ENCODE measurements around the gene ARHGAP15. TPM values are rescaled to one million over a fixed set of nuclear protein-coding genes. Genes with fewer than 3 reads are reported as not detected.
A peak's percentile ranks its signal among the peaks of the same experiment; 100 is the strongest.

ARHGAP15 gene
- total and polyA plus RNA-seq, 5 experiments from 2014 or later = 130 to 299 (median 217) TPM

DNA sequence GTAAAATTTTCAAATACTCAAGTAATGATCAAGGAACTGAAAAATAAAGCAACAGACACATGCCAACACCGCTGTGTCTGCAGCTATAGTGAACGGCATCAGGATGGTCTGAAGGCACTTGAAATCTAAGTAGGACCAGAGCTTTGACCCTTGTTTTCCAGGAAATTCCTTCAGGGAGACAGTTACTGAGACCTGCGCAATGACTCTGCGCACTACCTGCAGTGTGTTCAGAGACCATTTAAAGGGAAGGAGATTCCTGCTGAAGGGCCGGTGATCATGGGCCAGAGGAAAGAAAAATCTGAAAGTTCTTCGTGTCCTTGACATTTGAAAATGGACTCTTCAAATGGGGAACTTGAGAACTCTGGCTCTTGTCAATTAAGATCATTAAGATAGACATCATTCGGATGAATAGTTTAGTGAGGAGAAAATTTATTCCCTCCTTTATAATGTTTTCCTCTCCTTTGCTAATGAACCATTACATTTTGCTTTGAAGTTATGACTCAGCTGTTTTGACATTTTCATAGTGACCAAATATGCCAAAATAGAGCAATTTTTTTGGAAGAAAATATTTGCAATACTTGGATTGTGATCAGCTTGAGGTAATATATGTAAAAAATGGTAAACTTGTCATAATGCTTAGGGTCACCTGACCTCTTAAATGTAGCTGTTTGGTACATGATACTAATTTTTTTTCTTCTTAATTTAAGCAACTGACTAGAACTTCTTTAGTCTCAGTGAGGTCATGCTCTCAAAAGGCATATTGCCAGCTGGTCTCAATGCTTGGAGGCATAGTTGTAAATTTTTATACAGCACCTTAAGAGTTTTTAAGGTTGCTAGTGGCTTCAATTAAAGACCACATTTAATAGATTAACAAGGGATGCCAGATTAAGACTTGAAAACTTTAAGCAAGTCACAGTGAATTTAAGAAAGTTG, 329.3 kb downstream of the ARHGAP15 start:
- POLR2A ChIA-PET = interaction anchor here (1.2 kb wide), 1 partner anchor 14 kb away, joined by 3 read pairs; no protein-coding TSS in a partner anchor
- H3K36me3 Mint-ChIP-seq = peaks cover 8 to 36% (median 34%) of the 10 kb centered on the region in 3 donors
- no peaks in the 10 kb centered on the region for H3K27me3 Mint-ChIP-seq
- peaks cover 7 to 20% (median 12%) of the 10 kb centered on the region in 4 donors for H3K4me1 Mint-ChIP-seq
- H3K9me3 Mint-ChIP-seq = no peaks in the 10 kb centered on the region
- DNase-seq (no peak), ATAC-seq (no peak)
- H3K27ac Mint-ChIP-seq = peak overlapping the region in 1 of 10 donors; percentile 43
- no peak overlapping the region for H3K4me3 Mint-ChIP-seq

DNA sequence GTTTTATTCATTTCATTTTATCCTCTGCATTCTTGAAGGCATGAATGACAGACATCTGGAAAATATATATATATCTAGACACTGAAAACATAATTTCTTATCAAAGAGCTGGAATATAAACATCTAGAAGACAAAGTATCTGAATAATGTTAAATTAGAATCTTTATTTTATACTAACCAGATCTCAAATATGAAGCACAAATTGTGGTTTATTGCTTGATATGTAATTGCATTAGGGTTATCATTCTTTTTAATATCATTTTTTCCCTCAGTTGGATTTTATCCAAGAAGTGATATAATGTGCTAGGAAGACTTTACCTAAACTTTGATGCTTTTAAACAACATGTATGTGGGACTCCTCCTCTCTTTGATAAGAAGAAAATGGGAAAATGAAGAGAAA, 331.2 kb downstream of the ARHGAP15 start:
- DNase-seq = no peak
- POLR2A ChIA-PET = interaction anchor here (0.7 kb wide), 1 partner anchor 92 kb away, joined by 5 read pairs; no protein-coding TSS in a partner anchor
- no peaks in the 10 kb centered on the region for H3K9me3 Mint-ChIP-seq
- H3K27me3 Mint-ChIP-seq = no peaks in the 10 kb centered on the region
- H3K4me3 Mint-ChIP-seq = no peak overlapping the region
- peak overlapping the region in 1 of 10 donors; percentile 26 for H3K27ac Mint-ChIP-seq
- H3K4me1 Mint-ChIP-seq = peaks cover 0 to 7% (median 3%) of the 10 kb centered on the region in 4 donors
- H3K36me3 Mint-ChIP-seq = peaks cover 8 to 29% (median 26%) of the 10 kb centered on the region in 3 donors
- ATAC-seq = no peak

DNA sequence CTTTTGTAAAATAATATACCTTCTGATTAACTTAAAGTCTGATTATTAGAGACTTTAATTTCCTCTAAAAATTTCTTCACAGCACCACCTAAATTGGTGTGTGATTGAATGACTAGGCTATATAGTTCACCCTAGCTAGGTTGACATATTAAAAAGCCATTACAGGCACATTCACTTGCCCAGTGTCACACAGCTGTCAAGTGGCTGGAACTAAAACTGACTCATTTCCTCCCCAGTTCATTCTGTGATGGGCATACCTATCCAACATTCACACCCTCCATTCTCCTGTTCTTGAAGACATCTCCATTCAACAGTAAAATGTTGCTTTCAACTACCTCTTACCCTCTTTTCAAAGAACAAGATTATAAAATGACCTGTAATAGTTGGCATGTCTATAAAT, 334.5 kb downstream of the ARHGAP15 start:
- Mint-ChIP-seq H3K9me3 (no peaks in the 10 kb centered on the region), H3K36me3 (peaks cover 5 to 37% (median 20%) of the 10 kb centered on the region in 3 donors), H3K27me3 (no peaks in the 10 kb centered on the region), H3K4me1 (peaks cover 5 to 12% (median 9%) of the 10 kb centered on the region in 4 donors), H3K27ac (no peak overlapping the region), H3K4me3 (no peak overlapping the region)
- ATAC-seq = no peak
- no peak for DNase-seq
- POLR2A ChIA-PET = no interaction called here

DNA sequence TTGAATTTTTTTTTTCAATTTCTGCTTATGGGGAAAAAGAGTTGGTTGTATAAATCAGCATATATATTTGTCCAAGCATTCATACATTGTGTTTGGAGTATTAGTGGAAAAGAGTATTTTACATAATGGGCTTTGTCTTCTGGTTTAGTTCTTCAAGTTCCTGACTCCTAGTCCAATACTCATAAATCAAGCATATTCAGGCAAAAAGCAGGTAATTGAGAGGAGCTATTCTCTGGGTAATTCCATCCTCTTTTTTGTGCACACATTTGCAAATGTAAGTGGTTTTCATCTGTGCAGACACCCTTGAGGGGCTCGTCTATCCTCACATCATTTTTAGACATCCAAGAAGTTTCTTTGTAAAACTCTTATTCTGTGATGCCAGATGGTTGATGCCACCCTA, 337.2 kb downstream of the ARHGAP15 start:
- no peak overlapping the region for H3K4me3 Mint-ChIP-seq
- H3K27me3 Mint-ChIP-seq = no peaks in the 10 kb centered on the region
- ATAC-seq (no peak), DNase-seq (no peak)
- peaks cover 7 to 37% (median 19%) of the 10 kb centered on the region in 3 donors for H3K36me3 Mint-ChIP-seq
- peaks cover 5 to 16% (median 10%) of the 10 kb centered on the region in 4 donors for H3K4me1 Mint-ChIP-seq
- POLR2A ChIA-PET = no interaction called here
- no peaks in the 10 kb centered on the region for H3K9me3 Mint-ChIP-seq
- no peak overlapping the region for H3K27ac Mint-ChIP-seq

DNA sequence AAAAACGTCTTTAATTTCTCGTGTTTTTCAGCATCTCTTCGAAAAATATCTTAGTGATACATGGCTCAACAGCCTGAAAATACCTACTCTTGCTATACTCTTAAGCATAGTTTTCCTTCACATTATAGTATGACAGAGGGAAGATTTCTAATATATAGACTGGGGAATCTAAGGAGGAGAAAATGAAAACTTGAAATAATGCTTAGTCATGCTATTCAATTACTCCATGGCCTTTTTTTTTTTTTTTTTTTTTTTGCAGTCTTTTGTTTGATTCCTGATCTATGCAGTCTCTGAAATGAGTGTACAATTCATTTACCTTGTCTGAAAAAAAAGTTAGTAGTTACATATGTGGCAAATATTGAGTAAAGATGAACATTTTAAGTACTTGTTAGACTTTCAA, 337.8 kb downstream of the ARHGAP15 start:
- Mint-ChIP-seq H3K27me3 (no peaks in the 10 kb centered on the region), H3K27ac (no peak overlapping the region), H3K9me3 (no peaks in the 10 kb centered on the region), H3K4me1 (peaks cover 5 to 22% (median 10%) of the 10 kb centered on the region in 4 donors), H3K4me3 (no peak overlapping the region), H3K36me3 (peaks cover 13 to 40% (median 19%) of the 10 kb centered on the region in 3 donors)
- POLR2A ChIA-PET = no interaction called here
- no peak for ATAC-seq
- no peak for DNase-seq

DNA sequence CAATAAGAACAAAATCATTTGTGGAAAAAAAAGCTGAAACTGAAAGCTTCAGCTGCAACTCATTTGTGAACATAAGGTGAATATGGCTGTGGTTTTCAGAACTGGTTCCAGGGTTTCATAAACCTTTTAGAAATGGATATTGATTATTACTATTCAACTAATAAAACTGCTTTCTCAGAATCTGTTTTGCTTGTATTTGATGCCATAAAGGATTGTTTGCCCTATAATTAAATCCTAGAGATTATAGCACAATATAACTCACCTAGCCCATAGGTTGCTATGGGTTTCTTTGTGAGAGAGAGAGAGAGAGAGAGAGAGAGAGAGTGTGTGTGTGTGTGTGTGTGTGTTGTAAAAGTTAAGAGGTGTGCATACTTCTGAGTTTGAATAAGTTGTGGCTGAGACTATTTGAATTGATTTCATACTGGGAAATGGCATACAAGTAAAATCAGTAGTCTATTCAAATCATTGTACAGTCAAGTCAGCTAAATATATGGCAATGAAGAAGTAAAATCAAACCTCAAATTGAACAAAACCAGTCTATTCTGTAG, 339.2 kb downstream of the ARHGAP15 start:
- Mint-ChIP-seq H3K9me3 (no peaks in the 10 kb centered on the region), H3K27ac (peak overlapping the region in 4 of 10 donors; percentile 7 to 37 (median 20)), H3K4me1 (peaks cover 5 to 32% (median 8%) of the 10 kb centered on the region in 4 donors), H3K36me3 (peaks cover 17 to 43% (median 24%) of the 10 kb centered on the region in 3 donors), H3K27me3 (no peaks in the 10 kb centered on the region), H3K4me3 (no peak overlapping the region)
- ATAC-seq (no peak), DNase-seq (no peak)
- POLR2A ChIA-PET = no interaction called here

DNA sequence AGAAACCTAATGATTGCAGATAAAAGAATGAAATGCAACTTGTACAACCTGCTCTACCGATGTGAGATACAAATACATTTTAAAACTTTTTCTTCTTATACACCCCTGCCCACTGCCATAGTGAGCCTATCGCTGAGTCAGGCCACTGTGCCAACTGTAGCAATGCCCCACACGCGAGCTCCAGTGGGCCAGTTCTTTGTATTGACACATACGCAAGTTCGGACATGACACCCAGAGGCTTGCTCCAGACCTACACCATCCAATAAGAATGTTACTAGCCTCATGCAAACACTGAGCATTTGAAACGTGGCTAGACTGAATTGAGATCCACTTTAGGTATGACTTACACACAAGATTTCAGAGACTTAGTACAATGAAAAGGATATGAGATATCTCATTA, 340.1 kb downstream of the ARHGAP15 start:
- H3K27ac Mint-ChIP-seq = no peak overlapping the region
- H3K9me3 Mint-ChIP-seq = no peaks in the 10 kb centered on the region
- H3K27me3 Mint-ChIP-seq = no peaks in the 10 kb centered on the region
- POLR2A ChIA-PET = no interaction called here
- ATAC-seq (no peak), DNase-seq (no peak)
- no peak overlapping the region for H3K4me3 Mint-ChIP-seq
- H3K4me1 Mint-ChIP-seq = peaks cover 5 to 37% (median 9%) of the 10 kb centered on the region in 4 donors
- peaks cover 17 to 47% (median 24%) of the 10 kb centered on the region in 3 donors for H3K36me3 Mint-ChIP-seq

DNA sequence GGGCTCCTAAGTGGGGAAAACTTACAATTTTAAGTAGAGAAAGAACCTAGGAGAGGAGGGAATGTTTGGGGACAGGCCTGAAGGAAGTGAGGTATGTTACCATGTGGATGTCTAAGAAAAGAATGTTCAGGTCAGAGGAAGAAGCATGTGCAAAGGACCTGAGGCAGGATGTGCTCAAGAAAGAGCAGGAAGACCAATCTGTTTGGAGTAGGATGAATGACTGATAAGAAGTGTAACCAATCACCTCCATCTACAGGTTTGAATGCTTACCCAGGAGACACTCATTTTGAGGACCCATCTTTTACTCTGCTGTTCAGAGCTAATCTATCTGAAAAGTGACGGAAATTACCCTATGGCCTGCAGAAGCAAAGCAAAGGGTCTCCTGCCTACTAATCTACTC, 342.3 kb downstream of the ARHGAP15 start:
- ATAC-seq (no peak), DNase-seq (no peak)
- peaks cover 17 to 46% (median 21%) of the 10 kb centered on the region in 3 donors for H3K36me3 Mint-ChIP-seq

DNA sequence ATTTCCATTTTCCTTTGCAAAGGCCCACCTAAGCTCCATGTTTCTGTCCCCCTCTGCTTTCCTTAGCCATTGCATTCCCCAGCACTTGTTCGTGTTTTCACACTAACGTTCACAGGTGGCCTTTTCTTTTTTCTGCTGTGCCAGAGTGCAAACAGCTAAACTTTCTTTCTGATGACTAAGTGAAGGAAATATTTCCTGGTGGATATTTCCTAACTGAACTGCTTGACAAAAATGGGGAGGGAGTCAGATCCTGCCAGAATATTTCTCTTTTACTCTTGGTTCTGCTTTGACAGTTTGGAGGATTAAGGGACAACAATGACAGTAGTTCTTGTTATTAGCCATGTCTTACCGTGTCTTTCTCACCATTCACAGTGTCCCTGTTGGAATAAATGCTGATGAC, 344.0 kb downstream of the ARHGAP15 start:
- H3K4me1 Mint-ChIP-seq = peaks cover 21 to 55% (median 24%) of the 10 kb centered on the region in 4 donors
- H3K4me3 Mint-ChIP-seq = no peak overlapping the region
- POLR2A ChIA-PET = interaction anchor here (1.0 kb wide), 1 partner anchor 14 kb away, joined by 3 read pairs; no protein-coding TSS in a partner anchor
- H3K9me3 Mint-ChIP-seq = no peaks in the 10 kb centered on the region
- H3K36me3 Mint-ChIP-seq = peaks cover 17 to 43% (median 21%) of the 10 kb centered on the region in 3 donors
- H3K27ac Mint-ChIP-seq = peak overlapping the region in 1 of 10 donors; percentile 29
- DNase-seq (no peak), ATAC-seq (no peak)
- no peaks in the 10 kb centered on the region for H3K27me3 Mint-ChIP-seq

More for the DNA sequence above, 342.3 kb downstream of the ARHGAP15 start:
- POLR2A ChIA-PET = no interaction called here
- Mint-ChIP-seq H3K4me3 (peak overlapping the region in 1 of 10 donors; percentile 24), H3K27ac (peak overlapping the region in 3 of 10 donors; percentile 35 to 46 (median 40)), H3K4me1 (peaks cover 10 to 47% (median 13%) of the 10 kb centered on the region in 4 donors), H3K27me3 (no peaks in the 10 kb centered on the region), H3K9me3 (no peaks in the 10 kb centered on the region)

DNA sequence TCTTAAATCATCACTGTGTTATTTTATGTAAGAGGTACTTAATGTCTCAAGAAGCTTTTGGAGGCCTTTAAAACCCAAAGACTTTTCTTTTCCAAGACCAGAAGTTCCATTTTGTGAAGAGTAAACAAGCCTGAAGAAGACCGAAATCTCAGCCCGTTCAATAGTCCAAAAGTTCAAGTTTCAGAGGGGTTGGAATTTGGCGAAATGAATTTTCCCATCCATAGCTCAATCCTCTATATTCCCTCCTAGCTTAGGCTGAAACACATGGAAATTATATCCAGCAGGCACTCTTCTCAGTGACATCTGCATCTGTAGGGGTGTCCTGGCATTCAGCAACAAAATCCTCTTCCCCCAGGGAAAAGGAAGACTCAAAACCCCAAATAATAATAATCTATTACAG, 344.6 kb downstream of the ARHGAP15 start:
- DNase-seq (no peak), ATAC-seq (no peak)
- no peak overlapping the region for H3K4me3 Mint-ChIP-seq
- H3K4me1 Mint-ChIP-seq = peaks cover 20 to 57% (median 23%) of the 10 kb centered on the region in 4 donors
- H3K27ac Mint-ChIP-seq = no peak overlapping the region
- H3K36me3 Mint-ChIP-seq = peaks cover 17 to 39% (median 20%) of the 10 kb centered on the region in 3 donors
- no peaks in the 10 kb centered on the region for H3K27me3 Mint-ChIP-seq
- H3K9me3 Mint-ChIP-seq = no peaks in the 10 kb centered on the region
- POLR2A ChIA-PET = no interaction called here

DNA sequence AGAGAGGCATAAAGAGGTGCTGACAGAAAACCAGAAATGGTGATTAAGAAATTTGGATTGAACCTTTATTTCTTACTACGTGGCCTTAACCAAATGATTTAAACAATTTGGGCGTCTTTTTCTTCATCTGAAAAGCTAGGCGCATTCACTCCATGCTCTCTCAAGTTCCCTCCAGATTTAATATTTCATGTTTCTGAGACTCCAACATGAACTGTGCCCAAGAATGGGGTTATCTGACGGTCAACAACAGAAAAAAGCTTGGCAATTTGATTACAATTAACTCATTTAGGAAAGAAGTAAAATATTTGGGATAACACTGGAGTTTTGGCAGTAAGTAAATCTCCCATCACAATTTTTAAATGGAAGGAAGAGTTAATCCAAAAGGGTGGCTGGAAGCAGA, 345.4 kb downstream of the ARHGAP15 start:
- POLR2A ChIA-PET = no interaction called here
- no peak overlapping the region for H3K4me3 Mint-ChIP-seq
- H3K9me3 Mint-ChIP-seq = no peaks in the 10 kb centered on the region
- peaks cover 17 to 32% (median 21%) of the 10 kb centered on the region in 3 donors for H3K36me3 Mint-ChIP-seq
- peak overlapping the region in 2 of 10 donors; percentile 34 to 61 for H3K27ac Mint-ChIP-seq
- DNase-seq (no peak), ATAC-seq (no peak)
- H3K4me1 Mint-ChIP-seq = peaks cover 20 to 56% (median 28%) of the 10 kb centered on the region in 4 donors
- H3K27me3 Mint-ChIP-seq = no peaks in the 10 kb centered on the region

DNA sequence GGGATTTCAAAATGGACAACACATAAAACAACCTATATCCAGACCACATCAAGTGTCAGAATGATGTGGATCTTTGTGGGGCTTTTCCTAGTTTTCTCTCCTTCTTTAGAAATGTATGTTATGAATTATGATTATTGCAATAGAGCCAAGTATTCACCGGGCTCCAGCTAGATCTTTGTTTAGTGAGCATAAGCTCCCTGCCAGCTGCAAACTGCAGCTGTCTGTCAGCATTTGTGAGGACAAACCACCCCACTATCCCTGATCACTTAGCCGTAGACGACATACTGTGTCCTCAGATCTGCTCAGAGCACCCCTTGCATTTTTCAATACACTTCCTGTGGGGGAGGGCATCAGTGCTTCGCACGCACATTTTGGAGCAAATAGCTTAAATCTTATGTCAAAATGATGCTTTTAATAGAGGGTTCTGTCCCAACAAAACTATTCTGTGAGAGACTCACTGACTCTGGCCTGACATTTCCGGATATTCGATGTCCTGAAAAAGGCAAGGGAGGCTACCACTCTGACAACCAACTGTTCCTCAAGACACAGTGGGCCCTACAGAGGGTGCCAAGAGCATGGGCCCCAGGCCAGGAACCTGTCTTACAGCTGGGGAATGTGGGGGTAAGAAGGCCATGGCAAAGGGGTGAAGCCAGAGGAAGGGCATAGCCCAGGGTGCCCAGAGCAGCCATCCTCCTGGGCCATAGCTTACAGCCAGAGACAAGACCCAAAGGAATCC, 346.0 kb downstream of the ARHGAP15 start:
- Mint-ChIP-seq H3K27ac (peak overlapping the region in 6 of 10 donors; percentile 42 to 71 (median 54)), H3K27me3 (no peaks in the 10 kb centered on the region), H3K4me1 (peaks cover 20 to 54% (median 29%) of the 10 kb centered on the region in 4 donors), H3K36me3 (peaks cover 17 to 32% (median 21%) of the 10 kb centered on the region in 3 donors), H3K9me3 (no peaks in the 10 kb centered on the region), H3K4me3 (no peak overlapping the region)
- ATAC-seq = no peak
- no peak for DNase-seq
- POLR2A ChIA-PET = no interaction called here

All from naive thymus-derived CD8-positive, alpha-beta T cell (primary cell).